Body of pancreas (tissue), 4 donors: ENCODE data around the gene NEURL1. TPM values are rescaled to one million over a fixed set of nuclear protein-coding genes. Genes with fewer than 3 reads are reported as not detected.
"Not testable (repeated sequence)": the region's sequence is repeated elsewhere in the genome, so short reads cannot be mapped to it uniquely, and the experiment has no call there.

Experiments
- ATAC-seq: fragments of 150-250 bp; one replicate; pipeline ENCODE4 v1.9.1; 2016
- DNase-seq, 4 donors: peaks; one replicate each; pipeline ENCODE4 v3.0.0-alpha.2; 2019
- H3K27ac ChIP-seq, 4 donors: fragments of 200-600 bp; sonication (generic); 1 replicate in 3 of 4; 2 replicates in 1 of 4; pipeline versions ENCODE4 v1.5.1 to v1.6.1; 2016 to 2019; ENCODE audit warnings: mild to moderate bottlenecking in 1 of 4, mixed read lengths in 1 of 4, moderate library complexity in 1 of 4
- H3K27me3 ChIP-seq, 2 donors: fragments of 200-600 bp; sonication (generic); one replicate each; pipeline ENCODE4 v1.6.0; 2016; ENCODE audit warnings: mild to moderate bottlenecking in 1 of 2
- H3K36me3 ChIP-seq, 2 donors: fragments of 200-600 bp; sonication (generic); replicated peaks in 1 of 2; 2 replicates each; pipeline ENCODE4 v1.5.1; 2016; ENCODE audit warnings: low read depth in 2 of 2; ENCODE audit not compliant: insufficient read depth in 1 of 2
- H3K4me1 ChIP-seq: fragments of 200-600 bp; sonication (generic); one replicate; pipeline ENCODE4 v1.6.0; 2016
- H3K4me3 ChIP-seq, 2 donors: fragments of 200-600 bp; sonication (generic); 1 replicate in 1 of 2; 2 replicates in 1 of 2; pipeline ENCODE4 v1.5.1; 2016 to 2019
- H3K9me3 ChIP-seq, 3 donors: fragments of 200-600 bp; sonication (generic); 1 replicate in 2 of 3; 2 replicates in 1 of 3; pipeline ENCODE4 v1.5.1; 2016
- POLR2A ChIP-seq, 3 donors: fragments of 450-650 bp; IDR thresholded peaks; one replicate each; pipeline ENCODE4 v1.6.1; 2016; ENCODE audit warnings: antibody characterized with exemption in 3 of 3, mild to moderate bottlenecking in 2 of 3
- WGBS, 2 donors: methylation state at CpG; one replicate each; pipeline ENCODE4 v1.1.5; 2017; 5-methylcytosine and 5-hydroxymethylcytosine counted together
- intact Hi-C: fragments of 100-400 bp; cut with DNase I; formaldehyde crosslinking; loops from one replicate; pipeline ENCODE4 v1.15.1; 2023
- total RNA-seq, 2 donors: library from RNA; depleted of rRNA; stranded (reverse); fragments of >200 nt; gene quantifications; one replicate each; pipeline ENCODE4 v1.1.0, GENCODE V29; 2016
- TF ChIP-seq, protein P1 (sequence below), 7 experiments: fragments of 450-650 bp in 4 of 7; fragments of 200-600 bp in 3 of 7; sonication (generic) in 3 of 7; IDR thresholded peaks; one replicate each; pipeline ENCODE4 v1.5.1; 2016 to 2019; ENCODE audit warnings: antibody characterized with exemption in 7 of 7

NEURL1 gene
- total RNA-seq, 2 donors from 2014 or later = 25.1 to 25.7 TPM

DNA sequence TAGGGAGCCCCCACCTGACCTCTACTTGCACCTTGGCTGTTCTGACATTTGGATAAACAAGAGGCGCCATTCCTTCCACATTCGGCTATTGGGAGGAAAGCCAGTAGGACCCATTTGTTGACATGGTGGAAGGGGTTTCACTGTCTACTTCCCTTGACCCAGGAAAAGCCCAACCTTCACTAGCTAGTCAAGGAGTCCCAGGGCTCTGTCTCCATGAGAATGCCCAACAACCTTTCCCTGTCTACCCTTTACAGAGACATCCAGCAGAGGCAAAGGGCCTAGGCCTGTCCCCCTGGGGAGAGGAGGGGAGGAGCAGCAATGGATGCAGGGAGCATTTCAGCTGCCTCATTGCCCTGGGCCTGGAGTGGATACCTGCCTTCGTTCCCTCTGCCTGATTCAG lies 136.1 kb downstream of the NEURL1 start:
- 56 to 59% methylated on average over 2 to 3 of the region's 3 CpGs for WGBS, 2 donors
- intact Hi-C loops = no loop called here

DNA sequence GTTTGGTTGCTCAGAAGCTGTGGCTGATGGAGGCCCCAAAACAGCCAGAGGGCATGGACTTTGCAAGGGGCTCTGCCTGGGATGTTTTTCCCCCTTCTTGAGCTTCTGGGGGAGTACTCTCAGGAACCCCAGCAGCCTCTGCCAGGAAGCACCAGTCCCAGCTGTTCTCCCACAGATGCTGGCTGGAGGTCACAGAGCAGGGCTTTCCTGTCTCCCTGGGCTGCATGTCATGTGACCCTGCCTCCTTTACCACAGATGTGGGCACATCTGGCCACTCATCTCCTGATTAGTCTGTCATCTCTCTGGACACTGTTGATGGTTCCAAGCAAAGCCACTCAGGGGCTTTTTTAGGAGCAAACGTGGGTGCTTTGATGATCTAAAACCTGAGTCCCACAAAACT lies 136.7 kb downstream of the NEURL1 start:
- H3K4me3 ChIP-seq = no peak overlapping the region
- H3K4me1 ChIP-seq = no peaks in the 10 kb centered on the region
- 69 to 100% methylated on average over 1 of the region's 1 CpG for WGBS, 2 donors
- no peak for ATAC-seq
- no peaks in the 10 kb centered on the region for H3K9me3 ChIP-seq
- H3K27me3 ChIP-seq = no peaks in the 10 kb centered on the region
- no peak for DNase-seq
- TF ChIP-seq, protein P1, sequence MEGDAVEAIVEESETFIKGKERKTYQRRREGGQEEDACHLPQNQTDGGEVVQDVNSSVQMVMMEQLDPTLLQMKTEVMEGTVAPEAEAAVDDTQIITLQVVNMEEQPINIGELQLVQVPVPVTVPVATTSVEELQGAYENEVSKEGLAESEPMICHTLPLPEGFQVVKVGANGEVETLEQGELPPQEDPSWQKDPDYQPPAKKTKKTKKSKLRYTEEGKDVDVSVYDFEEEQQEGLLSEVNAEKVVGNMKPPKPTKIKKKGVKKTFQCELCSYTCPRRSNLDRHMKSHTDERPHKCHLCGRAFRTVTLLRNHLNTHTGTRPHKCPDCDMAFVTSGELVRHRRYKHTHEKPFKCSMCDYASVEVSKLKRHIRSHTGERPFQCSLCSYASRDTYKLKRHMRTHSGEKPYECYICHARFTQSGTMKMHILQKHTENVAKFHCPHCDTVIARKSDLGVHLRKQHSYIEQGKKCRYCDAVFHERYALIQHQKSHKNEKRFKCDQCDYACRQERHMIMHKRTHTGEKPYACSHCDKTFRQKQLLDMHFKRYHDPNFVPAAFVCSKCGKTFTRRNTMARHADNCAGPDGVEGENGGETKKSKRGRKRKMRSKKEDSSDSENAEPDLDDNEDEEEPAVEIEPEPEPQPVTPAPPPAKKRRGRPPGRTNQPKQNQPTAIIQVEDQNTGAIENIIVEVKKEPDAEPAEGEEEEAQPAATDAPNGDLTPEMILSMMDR (IDR thresholded peaks at IDR 0.05) = no peak
- no peak for TF ChIP-seq POLR2A (IDR thresholded peaks at IDR 0.05)
- H3K27ac ChIP-seq = no peak overlapping the region
- intact Hi-C loops = no loop called here
- H3K36me3 ChIP-seq = no peaks in the 10 kb centered on the region

More for the DNA sequence above, 136.1 kb downstream of the NEURL1 start:
- H3K9me3 ChIP-seq = no peaks in the 10 kb centered on the region
- no peak overlapping the region for H3K27ac ChIP-seq
- no peak for TF ChIP-seq POLR2A (IDR thresholded peaks at IDR 0.05)
- TF ChIP-seq, protein P1 (IDR thresholded peaks at IDR 0.05) = no peak
- H3K27me3 ChIP-seq = no peaks in the 10 kb centered on the region
- no peaks in the 10 kb centered on the region for H3K4me1 ChIP-seq
- ATAC-seq = no peak
- no peaks in the 10 kb centered on the region for H3K36me3 ChIP-seq
- no peak for DNase-seq
- no peak overlapping the region for H3K4me3 ChIP-seq

DNA sequence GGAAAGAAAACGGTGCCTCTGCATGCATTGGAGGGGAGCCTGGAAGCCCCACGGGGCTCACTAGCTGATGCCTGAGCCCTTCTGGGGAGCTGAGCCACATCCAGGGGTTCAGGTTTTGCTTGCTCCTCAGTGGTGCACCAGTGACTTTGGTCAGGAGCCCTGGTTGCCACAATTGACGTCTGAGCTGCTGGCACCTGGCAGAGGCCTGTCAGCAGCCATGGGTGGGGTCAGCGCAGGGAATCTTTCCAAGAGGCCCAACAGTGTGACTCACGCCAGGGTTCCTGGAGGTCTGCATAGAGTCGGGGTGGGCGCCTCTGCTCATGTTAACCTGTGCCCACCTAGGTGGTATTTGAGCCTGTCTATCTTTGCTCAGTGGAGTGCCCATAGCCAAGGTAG lies 138.7 kb downstream of the NEURL1 start:
- DNase-seq (no peak), ATAC-seq (no peak)
- Histone ChIP-seq H3K36me3 (no peaks in the 10 kb centered on the region), H3K4me1 (peaks cover under 1% of the 10 kb centered on the region), H3K27ac (no peak overlapping the region), H3K9me3 (no peaks in the 10 kb centered on the region), H3K4me3 (no peak overlapping the region), H3K27me3 (no peaks in the 10 kb centered on the region)
- no peak for TF ChIP-seq POLR2A (IDR thresholded peaks at IDR 0.05)
- TF ChIP-seq, protein P1 (IDR thresholded peaks at IDR 0.05) = no peak
- 70 to 75% methylated on average over 6 to 7 of the region's 7 CpGs for WGBS, 2 donors
- intact Hi-C loops = no loop called here

DNA sequence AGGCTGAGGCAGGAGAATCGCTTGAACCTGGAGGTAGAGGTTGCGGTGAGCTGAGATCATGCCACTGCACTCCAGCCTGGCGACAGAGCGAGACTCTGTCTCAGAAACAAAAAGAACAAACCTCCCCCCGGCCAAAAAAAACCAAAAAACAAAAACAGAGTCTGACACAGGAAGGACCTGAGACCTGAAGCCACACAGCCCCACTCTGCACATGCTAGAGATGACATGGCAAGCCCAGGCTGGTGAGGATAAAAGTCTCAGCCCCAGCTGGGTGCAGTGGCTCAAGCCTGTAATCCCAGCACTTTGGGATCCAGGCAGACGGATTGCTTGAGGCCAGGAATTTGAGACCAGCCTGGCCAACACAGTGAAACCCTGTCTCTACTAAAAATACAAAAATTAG lies 139.4 kb downstream of the NEURL1 start:
- H3K36me3 ChIP-seq, ATAC-seq, H3K9me3 ChIP-seq, H3K27ac ChIP-seq, intact Hi-C loops, H3K27me3 ChIP-seq, H3K4me3 ChIP-seq, DNase-seq, H3K4me1 ChIP-seq: not testable (repeated sequence)
- WGBS, 2 donors = 91% methylated on average over 5 to 6 of the region's 6 CpGs

DNA sequence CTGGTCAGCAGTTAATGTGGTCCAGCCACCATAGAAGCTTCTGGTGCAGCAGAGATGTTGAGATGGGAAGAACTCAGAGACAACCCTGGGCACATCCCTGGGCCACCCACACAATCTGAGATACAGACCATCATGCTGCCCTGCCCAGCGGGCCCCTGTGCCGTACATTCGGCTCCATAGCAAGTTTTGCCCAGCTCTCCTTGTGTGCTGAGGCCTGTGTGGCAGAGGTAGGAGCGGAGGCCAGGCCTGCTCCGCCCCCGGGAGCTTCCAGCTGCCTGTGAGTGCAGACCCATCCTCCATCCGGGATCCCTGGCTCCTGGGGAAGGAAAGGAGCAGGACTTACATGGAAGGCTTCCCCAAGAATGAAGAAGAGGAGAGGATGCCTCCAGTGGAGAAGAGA lies 140.3 kb downstream of the NEURL1 start:
- no peaks in the 10 kb centered on the region for H3K27me3 ChIP-seq
- H3K27ac ChIP-seq = no peak overlapping the region
- H3K9me3 ChIP-seq = no peaks in the 10 kb centered on the region
- peaks cover 15% of the 10 kb centered on the region for H3K4me1 ChIP-seq
- TF ChIP-seq POLR2A (IDR thresholded peaks at IDR 0.05) = no peak
- TF ChIP-seq, protein P1 (IDR thresholded peaks at IDR 0.05) = no peak
- no peaks in the 10 kb centered on the region for H3K36me3 ChIP-seq
- DNase-seq (no peak), ATAC-seq (no peak)
- intact Hi-C loops = no loop called here
- 85 to 100% methylated on average over 1 to 7 of the region's 7 CpGs for WGBS, 2 donors
- no peak overlapping the region for H3K4me3 ChIP-seq
